Astrocyte (in vitro differentiated cells and primary cell): ENCODE measurements around the gene PEPD. TPM values are rescaled to one million over a fixed set of nuclear protein-coding genes. Genes with fewer than 3 reads are reported as not detected.
A peak's percentile ranks its signal among the peaks of the same experiment; 100 is the strongest.

Experiments
- DNase-seq: peaks from one replicate; pipeline ENCODE4 v3.0.0-alpha.2; 2010; ENCODE audit warnings: low read depth
- FAIRE-seq: peaks from 2 replicates; lab custom pipeline; 2011; peaks lifted over from hg19 to GRCh38; lab: Jason Lieb, UNC
- H2AFZ ChIP-seq: 2 replicates; pipeline ENCODE4 v1.6.0; 2012; ENCODE audit warnings: low read depth, low read length, inconsistent platforms
- H3K27ac ChIP-seq: 2 replicates; pipeline ENCODE4 v1.5.1; 2011; ENCODE audit warnings: low read depth, low read length, inconsistent platforms
- H3K27me3 ChIP-seq: 2 replicates; pipeline ENCODE4 v1.6.0; 2011; ENCODE audit warnings: low read length, inconsistent platforms; ENCODE audit not compliant: insufficient read depth
- H3K36me3 ChIP-seq: 2 replicates; pipeline ENCODE4 v1.5.1; 2011; ENCODE audit warnings: low read length, inconsistent platforms; ENCODE audit not compliant: insufficient read depth
- H3K4me1 ChIP-seq: 2 replicates; pipeline ENCODE4 v1.5.1; 2011; ENCODE audit warnings: low read length, inconsistent platforms; ENCODE audit not compliant: insufficient read depth
- H3K4me2 ChIP-seq: 2 replicates; pipeline ENCODE4 v1.6.0; 2012; ENCODE audit warnings: low read length, inconsistent platforms
- H3K4me3 ChIP-seq: 2 replicates; pipeline ENCODE4 v1.5.1; 2011; ENCODE audit warnings: low read depth, mild to moderate bottlenecking, low read length, inconsistent platforms; ENCODE audit not compliant: insufficient read depth
- H3K79me2 ChIP-seq: 2 replicates; pipeline ENCODE4 v1.6.0; 2012; ENCODE audit warnings: mild to moderate bottlenecking, low read length, inconsistent platforms; ENCODE audit not compliant: insufficient read depth
- H3K9ac ChIP-seq: 2 replicates; pipeline ENCODE4 v1.6.0; 2012; ENCODE audit warnings: mild to moderate bottlenecking, low read length, inconsistent platforms
- H3K9me3 ChIP-seq: 2 replicates; pipeline ENCODE4 v1.5.1; 2012; ENCODE audit warnings: low read depth, mild to moderate bottlenecking, low read length, inconsistent platforms; ENCODE audit not compliant: insufficient read depth
- H4K20me1 ChIP-seq: 2 replicates; pipeline ENCODE4 v1.6.0; 2012; ENCODE audit warnings: low read length, inconsistent platforms; ENCODE audit not compliant: insufficient read depth
- H3K27ac Mint-ChIP-seq: one replicate; pipeline ENCODE4 v1.8.0; 2021; ENCODE audit warnings: mild to moderate bottlenecking, mixed read lengths; ENCODE audit not compliant: unreplicated experiment
- H3K27me3 Mint-ChIP-seq: one replicate; pipeline ENCODE4 v1.8.0; 2021; ENCODE audit warnings: low read depth, mixed read lengths; ENCODE audit not compliant: unreplicated experiment
- H3K36me3 Mint-ChIP-seq: one replicate; pipeline ENCODE4 v1.8.0; 2021; ENCODE audit warnings: low read depth, mixed read lengths; ENCODE audit not compliant: unreplicated experiment
- H3K4me1 Mint-ChIP-seq: one replicate; pipeline ENCODE4 v1.8.0; 2021; ENCODE audit warnings: low read depth, mixed read lengths; ENCODE audit not compliant: unreplicated experiment
- H3K4me3 Mint-ChIP-seq: one replicate; pipeline ENCODE4 v1.8.0; 2021; ENCODE audit warnings: mild to moderate bottlenecking, moderate library complexity, mixed read lengths; ENCODE audit not compliant: unreplicated experiment
- H3K9me3 Mint-ChIP-seq: one replicate; pipeline ENCODE4 v1.8.0; 2021; ENCODE audit warnings: mild to moderate bottlenecking, mixed read lengths; ENCODE audit not compliant: unreplicated experiment
- CTCF ChIP-seq: IDR thresholded peaks from 2 replicates; pipeline ENCODE4 v1.5.1; 2011; ENCODE audit warnings: low read depth, mild to moderate bottlenecking, inconsistent platforms, low read length, moderate library complexity; ENCODE audit not compliant: insufficient read depth
- EZH2 ChIP-seq: IDR thresholded peaks from 2 replicates; pipeline ENCODE4 v1.6.1; 2012; ENCODE audit warnings: mild to moderate bottlenecking, low read length, inconsistent platforms; ENCODE audit not compliant: insufficient read depth
- total RNA-seq: library from RNA; stranded (reverse); gene quantifications from 2 replicates; pipeline ENCODE4 v1.2.1, GENCODE V29; 2021

The PEPD gene
- total RNA-seq, 1 donor from 2014 or later = 37.9 TPM

DNA sequence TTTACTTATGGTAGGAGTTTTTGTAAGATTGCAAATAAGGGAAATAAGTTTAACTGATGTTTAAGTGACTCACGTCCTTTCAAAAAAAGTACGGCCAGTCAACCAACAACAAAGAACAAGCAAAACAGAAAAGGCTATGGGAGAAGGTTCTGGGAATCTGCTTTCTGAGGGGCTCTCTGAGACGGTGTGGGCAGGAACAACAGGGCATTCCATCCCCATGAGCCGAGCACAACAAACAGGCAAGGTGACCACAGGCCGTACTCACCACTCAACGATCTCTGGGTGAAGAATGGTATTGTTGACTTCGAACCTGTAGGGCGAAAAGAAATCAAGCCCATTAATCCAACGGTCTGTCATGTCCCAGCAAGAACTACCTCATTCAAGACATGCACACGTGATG, 43.8 kb downstream of the PEPD start:
- Histone ChIP-seq H3K9ac (peak overlapping the region; percentile 64), H3K4me2 (peak overlapping the region; percentile 17), H3K27me3 (no peaks in the 10 kb centered on the region), H3K27ac (peak overlapping the region; percentile 88), H4K20me1 (no peaks in the 10 kb centered on the region), H3K4me3 (no peak overlapping the region), H3K79me2 (no peaks in the 10 kb centered on the region), H3K36me3 (no peaks in the 10 kb centered on the region), H3K9me3 (no peaks in the 10 kb centered on the region), H2AFZ (no peak overlapping the region), H3K4me1 (peaks cover 26% of the 10 kb centered on the region)
- no peak for FAIRE-seq
- Mint-ChIP-seq H3K4me1 (peaks cover 18% of the 10 kb centered on the region), H3K36me3 (peaks cover 24% of the 10 kb centered on the region), H3K9me3 (peaks cover 11% of the 10 kb centered on the region), H3K27me3 (no peaks in the 10 kb centered on the region), H3K27ac (peak overlapping the region; percentile 48), H3K4me3 (no peak overlapping the region)
- peak; percentile 71 for DNase-seq
- TF ChIP-seq EZH2 (no peak), CTCF (no peak)

- FAIRE-seq (no peak), DNase-seq (no peak)
- no peak overlapping the region for H2AFZ ChIP-seq
- TF ChIP-seq CTCF = no peak
- no peak for TF ChIP-seq EZH2
- H3K4me2 ChIP-seq = no peak overlapping the region
- Mint-ChIP-seq H3K27ac (no peak overlapping the region), H3K4me1 (peaks cover 21% of the 10 kb centered on the region), H3K36me3 (peaks cover 24% of the 10 kb centered on the region), H3K27me3 (no peaks in the 10 kb centered on the region), H3K4me3 (no peak overlapping the region), H3K9me3 (peaks cover 11% of the 10 kb centered on the region)
- no peaks in the 10 kb centered on the region for H3K27me3 ChIP-seq
- H3K79me2 ChIP-seq = no peaks in the 10 kb centered on the region
- H3K4me3 ChIP-seq = no peak overlapping the region
- peaks cover 34% of the 10 kb centered on the region for H3K4me1 ChIP-seq
- H3K36me3 ChIP-seq = no peaks in the 10 kb centered on the region
- no peaks in the 10 kb centered on the region for H4K20me1 ChIP-seq
- H3K27ac ChIP-seq = no peak overlapping the region
- H3K9me3 ChIP-seq = no peaks in the 10 kb centered on the region
- no peak overlapping the region for H3K9ac ChIP-seq
These were observed 45.4 kb downstream of the PEPD start for GRCh38 chr19:33476151-33476707.

DNA sequence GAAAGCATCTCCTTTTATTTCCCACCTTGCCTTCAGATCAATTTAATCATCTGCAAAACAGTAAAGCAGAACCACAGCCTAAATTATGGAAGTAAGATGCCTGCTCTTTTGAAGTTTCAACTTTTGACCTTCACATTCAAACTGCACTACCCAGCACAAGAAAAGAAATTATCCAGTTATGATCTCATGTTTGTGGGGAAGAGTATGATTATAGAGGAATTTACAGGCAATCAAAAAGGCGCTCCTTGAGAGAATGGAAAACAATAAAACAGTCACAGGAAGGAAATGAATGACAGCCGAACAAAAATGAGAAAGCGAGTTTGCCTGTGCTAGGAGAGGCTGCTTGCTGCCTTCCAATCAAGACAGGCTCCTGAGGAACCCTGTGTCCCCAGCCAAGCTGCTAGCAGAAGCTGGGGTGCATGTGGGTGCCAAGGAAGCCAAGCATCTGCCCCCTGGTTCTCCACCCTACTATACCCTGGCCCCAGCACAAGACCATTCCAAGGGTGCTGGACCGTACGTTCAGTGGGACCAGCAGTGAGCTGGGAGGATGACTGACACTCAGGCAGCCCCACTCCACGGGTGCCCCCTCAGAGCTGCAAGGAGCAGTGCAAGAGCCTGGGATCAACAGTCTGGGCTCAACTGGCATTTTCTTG, 47.8 kb downstream of the PEPD start:
- peak overlapping the region; percentile 92 for H3K9ac ChIP-seq
- peaks cover 37% of the 10 kb centered on the region for H3K4me1 ChIP-seq
- H4K20me1 ChIP-seq = peaks cover 4% of the 10 kb centered on the region
- H3K36me3 ChIP-seq = no peaks in the 10 kb centered on the region
- TF ChIP-seq CTCF (no peak), EZH2 (no peak)
- Mint-ChIP-seq H3K27me3 (no peaks in the 10 kb centered on the region), H3K4me1 (peaks cover 21% of the 10 kb centered on the region), H3K27ac (peak overlapping the region; percentile 35), H3K9me3 (peaks cover 7% of the 10 kb centered on the region), H3K36me3 (peaks cover 18% of the 10 kb centered on the region), H3K4me3 (no peak overlapping the region)
- no peak overlapping the region for H2AFZ ChIP-seq
- peak overlapping the region; percentile 99 for H3K27ac ChIP-seq
- H3K4me2 ChIP-seq = peak overlapping the region; percentile 83
- DNase-seq (peak; percentile 73), FAIRE-seq (no peak)
- H3K9me3 ChIP-seq = no peaks in the 10 kb centered on the region
- peak overlapping the region; percentile 46 for H3K4me3 ChIP-seq
- H3K27me3 ChIP-seq = no peaks in the 10 kb centered on the region
- no peaks in the 10 kb centered on the region for H3K79me2 ChIP-seq
